OCI-LY7 (cell line): ENCODE data around the gene GRID1. TPM values are rescaled to one million over a fixed set of nuclear protein-coding genes. Genes with fewer than 3 reads are reported as not detected.
A peak's percentile ranks its signal among the peaks of the same experiment; 100 is the strongest.

Experiments
- BruUV-seq: library from RNA; stranded (reverse); fragments of 400-500 nt; replicated peaks from 2 replicates; lab custom pipeline; 2021; lab: Mats Ljungman, UMichigan
- CTCF ChIA-PET: fragments of 300-600 bp; sonication (Branson Sonifier 250); formaldehyde crosslinking; loops from one replicate; lab custom pipeline; 2022; ENCODE audit warnings: antibody characterized with exemption; ENCODE audit not compliant: unreplicated experiment; lab: Charles Lee
- POLR2A ChIA-PET: fragments of 300-600 bp; sonication (Branson Sonifier 250); formaldehyde crosslinking; loops from one replicate; lab custom pipeline; 2022; ENCODE audit warnings: antibody characterized with exemption; lab: Charles Lee
- DNase-seq: peaks from one replicate; pipeline ENCODE4 v3.0.0-alpha.2; 2015; ENCODE audit warnings: low spot score
- H2AFZ ChIP-seq: fragments of 200-600 bp; sonication (generic), shearing (Covaris generic); 2 replicates; pipeline ENCODE4 v1.6.1; 2014; ENCODE audit warnings: mild to moderate bottlenecking, antibody characterized with exemption, low read length, moderate library complexity
- H3K27ac ChIP-seq: fragments of 200-600 bp; sonication (generic); 2 replicates; pipeline ENCODE4 v1.5.1; 2014; ENCODE audit warnings: mixed run types, low read depth, mild to moderate bottlenecking, moderate library complexity, low read length, inconsistent platforms; ENCODE audit not compliant: poor library complexity, severe bottlenecking
- H3K36me3 ChIP-seq: fragments of 200-600 bp; sonication (generic); 2 replicates; pipeline ENCODE4 v1.6.1; 2014; ENCODE audit warnings: mild to moderate bottlenecking, antibody characterized with exemption, low read length, moderate library complexity, mixed read lengths; ENCODE audit not compliant: insufficient read depth
- H3K4me1 ChIP-seq: fragments of 200-600 bp; sonication (generic); 2 replicates; pipeline ENCODE4 v1.5.1; 2014; ENCODE audit warnings: mild to moderate bottlenecking, low read length; ENCODE audit not compliant: insufficient read depth, poor library complexity, severe bottlenecking
- H3K4me2 ChIP-seq: fragments of 200-600 bp; sonication (generic); 2 replicates; pipeline ENCODE4 v1.6.1; 2014; ENCODE audit warnings: mild to moderate bottlenecking, low read length
- H3K4me3 ChIP-seq: fragments of 200-600 bp; sonication (generic); 2 replicates; pipeline ENCODE4 v1.5.1; 2014; ENCODE audit warnings: mild to moderate bottlenecking, low read depth, low read length; ENCODE audit not compliant: poor library complexity, severe bottlenecking
- H3K79me2 ChIP-seq: fragments of 200-600 bp; sonication (generic); 2 replicates; pipeline ENCODE4 v1.6.1; 2016; ENCODE audit warnings: low read depth, mild to moderate bottlenecking, low read length, moderate library complexity, mixed read lengths; ENCODE audit not compliant: insufficient read depth
- H3K9me2 ChIP-seq: fragments of 200-600 bp; sonication (generic); 2 replicates; pipeline ENCODE4 v1.6.1; 2016; ENCODE audit warnings: mild to moderate bottlenecking, low read length, mixed read lengths; ENCODE audit not compliant: insufficient read depth
- H3K9me3 ChIP-seq: fragments of 200-600 bp; sonication (generic); 2 replicates; pipeline ENCODE4 v1.6.1; 2014; ENCODE audit warnings: mild to moderate bottlenecking, mixed run types, low read length, mixed read lengths
- H4K20me1 ChIP-seq: fragments of 200-600 bp; sonication (generic); 2 replicates; pipeline ENCODE4 v1.6.1; 2014; ENCODE audit warnings: mild to moderate bottlenecking, antibody characterized with exemption, low read length, moderate library complexity, mixed read lengths; ENCODE audit not compliant: insufficient read depth
- CTCF ChIP-seq: fragments of 200-600 bp; sonication (generic); conservative IDR thresholded peaks from 2 replicates; pipeline ENCODE4 v1.5.1; 2014; ENCODE audit warnings: mild to moderate bottlenecking, antibody characterized with exemption, low read length, moderate library complexity, mixed read lengths
- EZH2phosphoT487 ChIP-seq: fragments of 200-600 bp; sonication (generic); IDR thresholded peaks from 2 replicates; pipeline ENCODE4 v1.6.1; 2018; ENCODE audit warnings: low read depth, borderline replicate concordance, mild to moderate bottlenecking, mixed run types, antibody characterized with exemption, low read length, moderate library complexity, mixed read lengths
- intact Hi-C: fragments of 100-400 bp; cut with micrococcal nuclease; formaldehyde crosslinking; loops from one replicate; pipeline ENCODE4 v1.10.0; 2022; ENCODE audit not compliant: unreplicated experiment
- total RNA-seq, 2 experiments: library from RNA; depleted of rRNA in 1 of 2; stranded (reverse); fragments of >200 nt in 1 of 2; shearing (Covaris generic) in 1 of 2; gene quantifications; 2 replicates each; pipeline ENCODE4 v1.2.3, GENCODE V29; 2014 to 2022

GRID1 gene
- total RNA-seq, 2 experiments from 2014 or later: 1.6 to 3.7 TPM

GRCh38 chr10:86170255-86171108 is 196.1 kb downstream of the GRID1 start:
- H3K79me2 ChIP-seq: no peaks in the 10 kb centered on the region
- H3K36me3 ChIP-seq: no peaks in the 10 kb centered on the region
- no peaks in the 10 kb centered on the region for H3K9me3 ChIP-seq
- H3K27ac ChIP-seq: no peak overlapping the region
- H3K9me2 ChIP-seq: no peaks in the 10 kb centered on the region
- CTCF ChIA-PET: no interaction called here
- POLR2A ChIA-PET: interaction anchor here (0.6 to 1.2 kb wide), 3 partner anchors 11 to 30 kb away, joined by 3 read pairs; no protein-coding TSS in a partner anchor
- no TSS peak for BruUV-seq
- peak; percentile 46 for DNase-seq
- TF ChIP-seq CTCF (no peak), EZH2phosphoT487 (no peak)
- H3K4me3 ChIP-seq: no peak overlapping the region
- H2AFZ ChIP-seq: 0 out of 2 replicates have a peak overlapping the region, but pooled peaks have one; percentile 15
- H3K4me1 ChIP-seq: peaks cover 19% of the 10 kb centered on the region
- intact Hi-C loops: no loop called here
- peak overlapping the region; percentile 44 for H3K4me2 ChIP-seq
- H4K20me1 ChIP-seq: no peaks in the 10 kb centered on the region

DNA sequence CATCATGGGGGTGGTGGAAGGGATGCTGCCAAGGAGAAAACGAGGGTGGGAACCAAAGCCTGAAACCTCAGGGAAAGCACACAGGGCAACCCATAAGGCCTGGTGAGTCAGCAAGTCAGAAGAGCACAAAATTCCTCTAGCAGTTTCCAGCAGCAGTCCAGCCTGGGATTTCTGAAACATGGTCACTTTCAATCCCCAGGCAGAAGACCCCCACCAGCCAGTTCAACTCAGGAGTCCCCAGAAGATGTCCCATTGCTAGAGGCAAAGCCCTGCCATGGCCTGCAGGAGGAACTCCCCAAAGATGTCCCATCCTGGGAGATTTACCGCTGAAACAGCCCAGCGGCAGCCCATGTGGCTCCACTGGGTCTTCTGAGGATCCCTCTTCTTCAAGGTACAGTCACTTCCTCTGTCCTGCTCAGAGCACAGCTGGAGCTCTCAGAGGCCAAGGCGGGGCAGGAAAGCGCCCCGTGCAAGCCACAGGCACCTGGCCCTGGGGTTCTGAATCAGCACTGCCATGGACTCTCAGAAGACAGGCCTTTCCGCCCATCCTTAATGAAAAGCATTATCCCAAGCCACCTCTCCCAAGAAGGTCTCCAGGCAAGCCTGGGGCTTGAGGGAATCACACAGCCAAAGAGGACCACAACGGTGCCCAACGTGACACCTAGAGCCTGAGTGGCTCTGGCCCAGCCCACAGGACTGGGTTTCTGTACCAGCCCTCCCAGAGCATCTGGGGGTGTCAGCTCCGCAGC is 196.9 kb downstream of the GRID1 start:
- no peak overlapping the region for H3K27ac ChIP-seq
- POLR2A ChIA-PET: interaction anchor here (0.6 kb wide), 1 partner anchor 12 kb away, joined by 3 read pairs; no protein-coding TSS in a partner anchor
- no peak overlapping the region for H3K4me2 ChIP-seq
- peaks cover 19% of the 10 kb centered on the region for H3K4me1 ChIP-seq
- H3K36me3 ChIP-seq: no peaks in the 10 kb centered on the region
- no peaks in the 10 kb centered on the region for H3K9me3 ChIP-seq
- H4K20me1 ChIP-seq: no peaks in the 10 kb centered on the region
- H3K9me2 ChIP-seq: no peaks in the 10 kb centered on the region
- no TSS peak for BruUV-seq
- intact Hi-C loops: no loop called here
- H3K4me3 ChIP-seq: no peak overlapping the region
- DNase-seq: no peak
- no peak overlapping the region for H2AFZ ChIP-seq
- CTCF ChIA-PET: no interaction called here
- no peaks in the 10 kb centered on the region for H3K79me2 ChIP-seq
- TF ChIP-seq CTCF (no peak), EZH2phosphoT487 (no peak)
